Testis (tissue), 2 donors: ENCODE results near the gene NUBP2.

Source experiments
- POLR2A ChIP-seq: fragments of 450-650 bp; IDR thresholded peaks from one replicate; pipeline ENCODE4 v1.6.1; 2017; ENCODE audit warnings: antibody characterized with exemption, mild to moderate bottlenecking, moderate library complexity
- TF ChIP-seq, protein P1 (sequence below), 3 experiments: fragments of 450-650 bp in 2 of 3; fragments of 200-600 bp in 1 of 3; sonication (generic) in 1 of 3; IDR thresholded peaks; one replicate each; pipeline ENCODE4 v1.5.1; 2016 to 2019; ENCODE audit warnings: antibody characterized with exemption in 3 of 3, mild to moderate bottlenecking in 2 of 3, moderate library complexity in 1 of 3

DNA sequence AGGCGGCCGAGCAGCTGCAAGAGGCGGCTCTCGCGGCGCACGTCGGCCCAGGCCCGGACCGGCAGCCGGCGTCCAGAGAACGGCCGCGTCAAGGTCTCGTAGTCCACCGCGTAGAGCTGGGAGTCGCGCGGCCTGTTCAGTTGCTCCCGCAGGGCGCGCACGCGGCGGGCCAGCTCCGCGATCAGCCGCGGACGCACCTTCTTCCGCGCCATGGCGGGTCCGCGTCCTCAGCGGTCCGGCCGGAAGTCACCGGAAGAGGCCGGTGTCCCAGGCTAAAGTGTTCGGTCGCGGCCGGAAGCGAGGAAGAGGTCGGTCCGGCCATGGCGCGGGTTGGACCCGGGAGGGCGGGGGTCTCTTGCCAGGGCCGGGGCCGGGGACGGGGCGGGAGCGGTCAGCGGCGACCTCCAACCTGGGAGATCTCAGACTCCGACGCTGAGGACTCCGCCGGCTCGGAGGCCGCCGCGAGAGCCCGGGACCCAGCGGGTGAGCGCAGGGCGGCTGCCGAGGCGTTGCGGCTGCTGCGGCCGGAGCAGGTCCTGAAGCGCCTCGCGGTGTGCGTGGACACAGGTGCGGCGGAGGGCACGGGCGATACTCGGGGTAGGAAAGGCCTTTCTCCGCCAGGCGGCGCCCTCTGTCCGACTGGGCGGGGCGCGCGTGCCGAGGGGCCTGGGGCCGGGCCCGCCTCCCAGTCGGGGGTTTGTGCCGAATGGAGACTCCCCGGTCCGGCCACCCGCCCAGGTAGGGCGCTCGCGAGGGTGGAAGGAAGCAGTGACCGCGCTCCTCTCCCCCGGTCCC is 9.7 kb upstream of the NUBP2 start, which contains the start of gene MRPS34:
- TF ChIP-seq, protein P1, sequence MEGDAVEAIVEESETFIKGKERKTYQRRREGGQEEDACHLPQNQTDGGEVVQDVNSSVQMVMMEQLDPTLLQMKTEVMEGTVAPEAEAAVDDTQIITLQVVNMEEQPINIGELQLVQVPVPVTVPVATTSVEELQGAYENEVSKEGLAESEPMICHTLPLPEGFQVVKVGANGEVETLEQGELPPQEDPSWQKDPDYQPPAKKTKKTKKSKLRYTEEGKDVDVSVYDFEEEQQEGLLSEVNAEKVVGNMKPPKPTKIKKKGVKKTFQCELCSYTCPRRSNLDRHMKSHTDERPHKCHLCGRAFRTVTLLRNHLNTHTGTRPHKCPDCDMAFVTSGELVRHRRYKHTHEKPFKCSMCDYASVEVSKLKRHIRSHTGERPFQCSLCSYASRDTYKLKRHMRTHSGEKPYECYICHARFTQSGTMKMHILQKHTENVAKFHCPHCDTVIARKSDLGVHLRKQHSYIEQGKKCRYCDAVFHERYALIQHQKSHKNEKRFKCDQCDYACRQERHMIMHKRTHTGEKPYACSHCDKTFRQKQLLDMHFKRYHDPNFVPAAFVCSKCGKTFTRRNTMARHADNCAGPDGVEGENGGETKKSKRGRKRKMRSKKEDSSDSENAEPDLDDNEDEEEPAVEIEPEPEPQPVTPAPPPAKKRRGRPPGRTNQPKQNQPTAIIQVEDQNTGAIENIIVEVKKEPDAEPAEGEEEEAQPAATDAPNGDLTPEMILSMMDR (IDR thresholded peaks at IDR 0.05) = peak; percentile 54 to 76 (median 74)
- TF ChIP-seq POLR2A = no peak
